ENCODE measurements around the gene OCEL1. TPM values are rescaled to one million over a fixed set of nuclear protein-coding genes. Genes with fewer than 3 reads are reported as not detected.

OCEL1 gene
- total and polyA plus RNA-seq, 2 of the 13 experiments (the other 11 are each of a cell fraction or from before 2014, with no cell fraction given): 10.6 to 17.2 TPM

GRCh38 chr19:17229890-17230289 is 3.9 kb downstream of the OCEL1 start:
- Histone ChIP-seq H3K27ac (ENCODE audit: extremely low read length, insufficient read depth, low read length) (no peak overlapping the region), H3K27me3 (ENCODE audit: control insufficient read depth in 1 of 2, insufficient read depth in 2 of 2, low read length in 2 of 2) (no peaks in the 10 kb centered on the region; a peak in 1 of 5 replicates), H3K4me3 (replicated peaks in 1 of 3; ENCODE audit: insufficient read depth in 1 of 3, low read depth in 2 of 3, low read length in 3 of 3) (no peak overlapping the region), H2AFZ (ENCODE audit: low read length) (no peak overlapping the region), H3K4me2 (ENCODE audit: low read depth, low read length) (no peak overlapping the region), H3K36me3 (replicated peaks in 1 of 2; ENCODE audit: control insufficient read depth in 1 of 2, insufficient read depth in 2 of 2, low read length in 2 of 2) (peaks cover 11 to 32% of the 10 kb centered on the region in 2 experiments), H4K20me1 (ENCODE audit: insufficient read depth, low read length) (peaks cover 4% of the 10 kb centered on the region; the same call in 1 of the 2 replicates), H3K4me1 (ENCODE audit: insufficient read depth, low read length) (peaks cover 23% of the 10 kb centered on the region), H3K9me3 (ENCODE audit: low read length) (no peaks in the 10 kb centered on the region), H3K79me2 (ENCODE audit: insufficient read depth, low read length) (peaks cover 13% of the 10 kb centered on the region), H3K9ac (ENCODE audit: insufficient read depth, low read depth, low read length) (no peak overlapping the region)
- no peak for TF ChIP-seq ZNF639 (CRISPR knock-in tag; conservative IDR thresholded peaks at IDR 0.05)
- 0 out of 2 replicates have a peak, but pooled peaks have one; percentile 32 for TF ChIP-seq ZFX (CRISPR knock-in tag; IDR thresholded peaks at IDR 0.05; ENCODE audit: low read depth)
- TF ChIP-seq POLR2G (IDR thresholded peaks at IDR 0.05; ENCODE audit: low read depth, low read length): peak; percentile 25; the same call in 1 of the 2 replicates
- POLR2A ChIA-PET: interaction anchor here (1.1 to 8.5 kb wide), 3 partner anchors 11 to 18 kb away, joined by 3 to 178 read pairs (median 8); partner anchors contain the start of gene USE1
- CTCF ChIA-PET (ENCODE audit: low intra/inter-chr PET ratio, low total read pairs): no interaction called here
- no peak for ATAC-seq
- in situ Hi-C loops (cut with HindIII; ENCODE audit: extremely low pct_ligation_motif_present, low pct_unique_long_range_greater_than_20kb): no loop called here
- WGBS (ENCODE audit: low lambda C conversion rate): 92% methylated on average over 2 of the region's 3 CpGs
- BruUV-seq (replicated peaks): no TSS peak
- no peak for DNase-seq (ENCODE audit: low spot score)
- FAIRE-seq: no peak
- intact Hi-C loops (cut with micrococcal nuclease; ENCODE audit: unreplicated experiment): loop anchor here (5.0 kb wide), 1 partner anchor 37 kb away; the partner anchor contains the start of gene BABAM1

DNA sequence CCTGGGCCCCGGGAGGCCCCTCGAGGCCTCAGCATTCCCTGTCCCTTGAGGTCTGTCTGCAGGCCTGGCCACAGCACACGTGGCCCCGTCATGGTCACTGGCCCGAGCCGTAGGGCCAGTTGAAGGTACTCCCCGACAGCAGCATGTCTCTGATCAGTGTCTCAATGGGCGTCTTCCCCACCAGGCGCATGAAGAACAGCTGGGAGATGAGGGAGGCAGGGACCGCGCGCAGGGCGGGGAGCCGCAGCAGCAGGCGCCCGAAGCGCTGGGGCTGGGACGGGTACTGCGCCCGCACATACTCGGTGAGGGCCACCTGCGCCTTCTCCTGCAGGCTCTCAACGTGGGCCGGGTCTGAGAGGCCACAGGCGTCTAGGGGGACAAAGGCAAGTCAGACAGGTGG is 6.2 kb downstream of the OCEL1 start:
- intact Hi-C loops (cut with micrococcal nuclease; ENCODE audit: unreplicated experiment): no loop called here
- TF ChIP-seq, protein P1, sequence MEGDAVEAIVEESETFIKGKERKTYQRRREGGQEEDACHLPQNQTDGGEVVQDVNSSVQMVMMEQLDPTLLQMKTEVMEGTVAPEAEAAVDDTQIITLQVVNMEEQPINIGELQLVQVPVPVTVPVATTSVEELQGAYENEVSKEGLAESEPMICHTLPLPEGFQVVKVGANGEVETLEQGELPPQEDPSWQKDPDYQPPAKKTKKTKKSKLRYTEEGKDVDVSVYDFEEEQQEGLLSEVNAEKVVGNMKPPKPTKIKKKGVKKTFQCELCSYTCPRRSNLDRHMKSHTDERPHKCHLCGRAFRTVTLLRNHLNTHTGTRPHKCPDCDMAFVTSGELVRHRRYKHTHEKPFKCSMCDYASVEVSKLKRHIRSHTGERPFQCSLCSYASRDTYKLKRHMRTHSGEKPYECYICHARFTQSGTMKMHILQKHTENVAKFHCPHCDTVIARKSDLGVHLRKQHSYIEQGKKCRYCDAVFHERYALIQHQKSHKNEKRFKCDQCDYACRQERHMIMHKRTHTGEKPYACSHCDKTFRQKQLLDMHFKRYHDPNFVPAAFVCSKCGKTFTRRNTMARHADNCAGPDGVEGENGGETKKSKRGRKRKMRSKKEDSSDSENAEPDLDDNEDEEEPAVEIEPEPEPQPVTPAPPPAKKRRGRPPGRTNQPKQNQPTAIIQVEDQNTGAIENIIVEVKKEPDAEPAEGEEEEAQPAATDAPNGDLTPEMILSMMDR (CRISPR knock-in tag; IDR thresholded peaks at IDR 0.05): no peak
- TF ChIP-seq POLR2G (IDR thresholded peaks at IDR 0.05; ENCODE audit: low read depth, low read length) (0 out of 2 replicates have a peak, but pooled peaks have one; percentile 14), AGO1 (IDR thresholded peaks at IDR 0.05; ENCODE audit: low read depth, low read length, poor library complexity, severe bottlenecking) (peak; percentile 60), RBFOX2 (IDR thresholded peaks at IDR 0.05; ENCODE audit: low read depth, low read length) (peak; percentile 78), AGO2 (optimal IDR thresholded peaks at IDR 0.05; ENCODE audit: low read depth, low read length) (peak; percentile 97), ZNF138 (CRISPR knock-in tag; IDR thresholded peaks at IDR 0.05; ENCODE audit: low read depth) (no peak), ZNF589 (CRISPR knock-in tag; conservative IDR thresholded peaks at IDR 0.05) (no peak), KMT2B (CRISPR knock-in tag; IDR thresholded peaks at IDR 0.05) (no peak)
- Histone ChIP-seq H3K9me3 (ENCODE audit: low read length) (no peaks in the 10 kb centered on the region), H3K9ac (ENCODE audit: insufficient read depth, low read depth, low read length) (no peak overlapping the region), H3K27ac (ENCODE audit: extremely low read length, insufficient read depth, low read length) (no peak overlapping the region), H3K4me3 (replicated peaks in 1 of 3; ENCODE audit: insufficient read depth in 1 of 3, low read depth in 2 of 3, low read length in 3 of 3) (no peak overlapping the region), H4K20me1 (ENCODE audit: insufficient read depth, low read length) (peaks cover 4% of the 10 kb centered on the region; the same call in 1 of the 2 replicates), H2AFZ (ENCODE audit: low read length) (no peak overlapping the region), H3K4me1 (ENCODE audit: insufficient read depth, low read length) (peaks cover 28% of the 10 kb centered on the region), H3K36me3 (replicated peaks in 1 of 2; ENCODE audit: control insufficient read depth in 1 of 2, insufficient read depth in 2 of 2, low read length in 2 of 2) (peaks cover 15 to 43% of the 10 kb centered on the region in 2 experiments), H3K4me2 (ENCODE audit: low read depth, low read length) (no peak overlapping the region), H3K27me3 (ENCODE audit: control insufficient read depth in 1 of 2, insufficient read depth in 2 of 2, low read length in 2 of 2) (no peaks in the 10 kb centered on the region), H3K79me2 (ENCODE audit: insufficient read depth, low read length) (peaks cover 10% of the 10 kb centered on the region)
- ATAC-seq (no peak), FAIRE-seq (no peak), DNase-seq (ENCODE audit: low spot score) (no peak)
- POLR2A ChIA-PET: interaction anchor here (3.4 to 8.5 kb wide), 2 partner anchors 8 to 17 kb away, joined by 12 to 178 read pairs; partner anchors contain the start of gene USE1
- CTCF ChIA-PET (ENCODE audit: low intra/inter-chr PET ratio, low total read pairs): no interaction called here
- in situ Hi-C loops (cut with HindIII; ENCODE audit: extremely low pct_ligation_motif_present, low pct_unique_long_range_greater_than_20kb): no loop called here
- over 99% methylated on average over 23 of the region's 25 CpGs for WGBS (ENCODE audit: low lambda C conversion rate)
- no TSS peak for BruUV-seq (replicated peaks)

All from HepG2 (cell line).